Spleen (tissue), 7 donors: ENCODE data around the gene UBE2D1.

ENCODE experiments used
- POLR2A ChIP-seq, 3 donors: fragments of 450-650 bp; IDR thresholded peaks; one replicate each; pipeline ENCODE4 v1.5.1; 2017; ENCODE audit warnings: antibody characterized with exemption in 3 of 3, mild to moderate bottlenecking in 1 of 3
- POLR2AphosphoS5 ChIP-seq, 3 donors: sonication (generic); formaldehyde crosslinking; IDR thresholded peaks; one replicate each; pipeline ENCODE4 v1.5.1; 2017; ENCODE audit warnings: antibody characterized with exemption in 3 of 3
- TF ChIP-seq, protein P1 (sequence below), 11 experiments: fragments of 200-600 bp in 7 of 11; fragments of 450-650 bp in 4 of 11; sonication (generic) in 4 of 11; IDR thresholded peaks in 8 of 11; conservative IDR thresholded peaks in 3 of 11; 1 replicate in 7 of 11; 2 replicates in 4 of 11; pipeline versions ENCODE4 v1.4.0 to v1.8.0; 2016 to 2021; ENCODE audit warnings: antibody characterized with exemption in 11 of 11, inconsistent platforms in 4 of 11, mild to moderate bottlenecking in 1 of 11
- donor health status: DM: no; HTN: no; CAD: no; lungs with moderate emphysema.
- donor health status: DM: no; HTN: no; CAD: no.
- donor health status: DM: no; HTN: no; CAD: no.

DNA sequence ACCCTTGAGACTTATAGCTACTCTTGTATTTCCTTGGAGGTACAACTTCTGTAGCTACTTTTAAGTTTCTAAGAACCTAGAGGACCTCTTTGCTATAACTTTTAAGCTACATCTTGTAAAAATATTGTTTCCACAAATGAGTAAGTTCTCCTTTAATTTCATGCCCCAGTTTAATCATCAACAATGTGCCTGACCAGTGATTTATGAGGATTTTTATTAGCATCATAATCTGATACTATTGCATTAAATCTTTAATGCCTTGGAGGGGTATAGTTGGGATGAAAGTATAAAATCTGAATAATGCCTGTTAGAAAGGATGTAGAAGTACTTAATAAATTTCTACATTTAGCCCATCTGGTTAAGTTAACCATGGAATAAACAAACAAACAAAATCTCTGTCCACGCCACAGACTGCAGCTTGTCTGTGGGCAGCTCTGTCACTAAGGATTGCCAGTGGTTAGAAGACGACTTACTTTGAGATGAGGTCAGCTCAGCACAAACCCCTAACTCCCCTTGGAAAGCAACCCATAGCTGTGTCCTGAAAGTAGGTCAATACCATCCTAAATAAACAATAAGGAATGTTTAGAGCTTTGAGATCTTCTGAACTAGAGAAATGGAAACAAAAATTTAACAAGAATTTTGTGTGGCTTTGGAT, 18.3 kb downstream of the UBE2D1 start:
- TF ChIP-seq, protein P1, sequence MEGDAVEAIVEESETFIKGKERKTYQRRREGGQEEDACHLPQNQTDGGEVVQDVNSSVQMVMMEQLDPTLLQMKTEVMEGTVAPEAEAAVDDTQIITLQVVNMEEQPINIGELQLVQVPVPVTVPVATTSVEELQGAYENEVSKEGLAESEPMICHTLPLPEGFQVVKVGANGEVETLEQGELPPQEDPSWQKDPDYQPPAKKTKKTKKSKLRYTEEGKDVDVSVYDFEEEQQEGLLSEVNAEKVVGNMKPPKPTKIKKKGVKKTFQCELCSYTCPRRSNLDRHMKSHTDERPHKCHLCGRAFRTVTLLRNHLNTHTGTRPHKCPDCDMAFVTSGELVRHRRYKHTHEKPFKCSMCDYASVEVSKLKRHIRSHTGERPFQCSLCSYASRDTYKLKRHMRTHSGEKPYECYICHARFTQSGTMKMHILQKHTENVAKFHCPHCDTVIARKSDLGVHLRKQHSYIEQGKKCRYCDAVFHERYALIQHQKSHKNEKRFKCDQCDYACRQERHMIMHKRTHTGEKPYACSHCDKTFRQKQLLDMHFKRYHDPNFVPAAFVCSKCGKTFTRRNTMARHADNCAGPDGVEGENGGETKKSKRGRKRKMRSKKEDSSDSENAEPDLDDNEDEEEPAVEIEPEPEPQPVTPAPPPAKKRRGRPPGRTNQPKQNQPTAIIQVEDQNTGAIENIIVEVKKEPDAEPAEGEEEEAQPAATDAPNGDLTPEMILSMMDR (IDR thresholded peaks at IDR 0.05 in 8 of 11, conservative IDR thresholded peaks at IDR 0.05 in 3 of 11) = no peak
- TF ChIP-seq POLR2AphosphoS5 (IDR thresholded peaks at IDR 0.05) (no peak), POLR2A (IDR thresholded peaks at IDR 0.05) (no peak)
